ENCODE measurements around the gene GRAP.

- TF ChIP-seq JUNB (IDR thresholded peaks at IDR 0.05) (no peak), CTCF (IDR thresholded peaks at IDR 0.05) (no peak), MYC (IDR thresholded peaks at IDR 0.05; ENCODE audit: borderline replicate concordance, low read length) (no peak), HDAC2 (IDR thresholded peaks at IDR 0.05) (no peak), MAX (IDR thresholded peaks at IDR 0.05) (peak; percentile 75), MAFK (IDR thresholded peaks at IDR 0.05; ENCODE audit: partially characterized antibody) (peak; percentile 57), NR3C1 (IDR thresholded peaks at IDR 0.05) (no peak), SMC3 (IDR thresholded peaks at IDR 0.05) (no peak), POLR2A (IDR thresholded peaks at IDR 0.05; ENCODE audit: low read length) (no peak), CEBPB (IDR thresholded peaks at IDR 0.05) (no peak), RAD21 (conservative IDR thresholded peaks at IDR 0.05 in 1 of 2, IDR thresholded peaks at IDR 0.05 in 1 of 2) (no peak)
- TF ChIP-seq, protein P1, sequence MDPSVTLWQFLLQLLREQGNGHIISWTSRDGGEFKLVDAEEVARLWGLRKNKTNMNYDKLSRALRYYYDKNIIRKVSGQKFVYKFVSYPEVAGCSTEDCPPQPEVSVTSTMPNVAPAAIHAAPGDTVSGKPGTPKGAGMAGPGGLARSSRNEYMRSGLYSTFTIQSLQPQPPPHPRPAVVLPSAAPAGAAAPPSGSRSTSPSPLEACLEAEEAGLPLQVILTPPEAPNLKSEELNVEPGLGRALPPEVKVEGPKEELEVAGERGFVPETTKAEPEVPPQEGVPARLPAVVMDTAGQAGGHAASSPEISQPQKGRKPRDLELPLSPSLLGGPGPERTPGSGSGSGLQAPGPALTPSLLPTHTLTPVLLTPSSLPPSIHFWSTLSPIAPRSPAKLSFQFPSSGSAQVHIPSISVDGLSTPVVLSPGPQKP (IDR thresholded peaks at IDR 0.05; ENCODE audit: low read depth, low read length): no peak
- TF ChIP-seq, protein P2, sequence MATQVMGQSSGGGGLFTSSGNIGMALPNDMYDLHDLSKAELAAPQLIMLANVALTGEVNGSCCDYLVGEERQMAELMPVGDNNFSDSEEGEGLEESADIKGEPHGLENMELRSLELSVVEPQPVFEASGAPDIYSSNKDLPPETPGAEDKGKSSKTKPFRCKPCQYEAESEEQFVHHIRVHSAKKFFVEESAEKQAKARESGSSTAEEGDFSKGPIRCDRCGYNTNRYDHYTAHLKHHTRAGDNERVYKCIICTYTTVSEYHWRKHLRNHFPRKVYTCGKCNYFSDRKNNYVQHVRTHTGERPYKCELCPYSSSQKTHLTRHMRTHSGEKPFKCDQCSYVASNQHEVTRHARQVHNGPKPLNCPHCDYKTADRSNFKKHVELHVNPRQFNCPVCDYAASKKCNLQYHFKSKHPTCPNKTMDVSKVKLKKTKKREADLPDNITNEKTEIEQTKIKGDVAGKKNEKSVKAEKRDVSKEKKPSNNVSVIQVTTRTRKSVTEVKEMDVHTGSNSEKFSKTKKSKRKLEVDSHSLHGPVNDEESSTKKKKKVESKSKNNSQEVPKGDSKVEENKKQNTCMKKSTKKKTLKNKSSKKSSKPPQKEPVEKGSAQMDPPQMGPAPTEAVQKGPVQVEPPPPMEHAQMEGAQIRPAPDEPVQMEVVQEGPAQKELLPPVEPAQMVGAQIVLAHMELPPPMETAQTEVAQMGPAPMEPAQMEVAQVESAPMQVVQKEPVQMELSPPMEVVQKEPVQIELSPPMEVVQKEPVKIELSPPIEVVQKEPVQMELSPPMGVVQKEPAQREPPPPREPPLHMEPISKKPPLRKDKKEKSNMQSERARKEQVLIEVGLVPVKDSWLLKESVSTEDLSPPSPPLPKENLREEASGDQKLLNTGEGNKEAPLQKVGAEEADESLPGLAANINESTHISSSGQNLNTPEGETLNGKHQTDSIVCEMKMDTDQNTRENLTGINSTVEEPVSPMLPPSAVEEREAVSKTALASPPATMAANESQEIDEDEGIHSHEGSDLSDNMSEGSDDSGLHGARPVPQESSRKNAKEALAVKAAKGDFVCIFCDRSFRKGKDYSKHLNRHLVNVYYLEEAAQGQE (IDR thresholded peaks at IDR 0.05): no peak
These were observed 64.9 kb downstream of the GRAP start for GRCh38 chr17:18981642-18982424.
